ENCODE data around the gene CBR1. TPM values are rescaled to one million over a fixed set of nuclear protein-coding genes. Genes with fewer than 3 reads are reported as not detected.

CBR1 gene
- total RNA-seq, 8 experiments from 2014 or later = 7.9 to 58.6 (median 23.3) TPM

DNA sequence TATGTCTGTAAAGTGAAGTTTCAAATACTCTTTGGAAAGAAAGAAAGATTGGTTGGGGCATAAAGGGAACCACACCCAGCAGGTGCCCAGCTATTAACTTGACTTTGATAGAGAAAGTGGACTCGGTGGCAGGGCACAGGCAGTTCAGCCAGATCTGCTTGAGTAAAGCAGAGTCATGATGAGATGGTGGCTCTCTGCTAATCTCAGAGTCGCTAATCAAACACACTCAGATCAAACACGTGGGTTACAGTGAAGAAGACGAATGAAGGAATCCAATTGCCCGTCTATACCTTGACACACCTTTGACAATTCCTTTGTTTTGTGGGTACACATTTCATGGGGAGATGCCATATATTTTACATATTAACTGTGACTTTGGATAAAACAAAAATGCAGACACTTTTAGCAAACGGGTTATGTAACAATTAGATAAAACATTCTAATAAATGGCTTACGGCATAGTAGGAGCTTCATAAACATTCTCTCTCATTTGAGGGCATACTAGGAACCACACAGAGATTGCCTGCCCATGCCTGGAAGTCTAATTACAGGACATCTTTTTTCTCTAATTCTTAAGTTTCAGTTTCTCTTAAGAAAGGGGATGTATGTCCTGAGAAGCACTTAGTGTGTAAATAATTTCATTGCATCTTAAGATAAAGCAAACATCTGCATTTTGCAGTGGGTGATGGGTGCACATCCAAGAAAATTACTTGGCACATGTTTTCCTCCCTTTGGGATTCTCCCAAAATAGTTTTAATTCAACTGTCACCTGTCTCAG lies 7.2 kb downstream of the CBR1 start:
- no peak for ATAC-seq (replicated peaks in 6 of 8)
- no peak overlapping the region for H3K27ac ChIP-seq
- in situ Hi-C loops (cut with MboI; ENCODE audit: low pct_unique_long_range_greater_than_20kb in 2 of 9, low sequenced_read_pairs in 9 of 9, unreplicated experiment in 9 of 9) = no loop called here
- no peak overlapping the region for H3K4me3 ChIP-seq
- H3K4me1 ChIP-seq (replicated peaks in 1 of 2) = no peaks in the 10 kb centered on the region
- WGBS, 10 experiments = 78 to 93% (median 87%) methylated on average over 2 to 7 of the region's 7 CpGs

DNA sequence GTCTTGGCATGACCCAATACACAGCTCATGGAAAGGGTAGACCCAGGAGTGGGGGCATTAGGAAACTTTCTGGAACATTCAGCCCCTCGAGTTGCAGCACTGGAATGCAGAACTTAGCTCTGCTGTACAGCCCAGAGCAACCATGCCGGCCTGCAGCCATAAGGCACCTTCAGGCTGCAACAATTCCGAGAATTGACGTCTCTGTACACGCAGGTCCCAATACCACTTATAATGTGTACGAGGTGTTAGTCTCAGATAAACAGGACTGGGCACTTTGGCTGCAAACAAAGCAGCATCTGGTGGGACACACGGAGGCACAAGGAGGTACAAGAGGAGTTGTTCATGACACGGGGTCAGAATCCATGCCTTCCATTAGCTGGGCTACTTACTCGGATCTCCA lies 7.9 kb downstream of the CBR1 start:
- ATAC-seq (replicated peaks in 6 of 8) = no peak
- WGBS, 10 experiments = 48 to 100% (median 65%) methylated on average over 1 to 7 of the region's 9 CpGs; no CpG with 5 or more reads in 3 of the 10 experiments
- no peak overlapping the region for H3K4me3 ChIP-seq
- H3K4me1 ChIP-seq (replicated peaks in 1 of 2) = no peaks in the 10 kb centered on the region
- H3K27ac ChIP-seq = no peak overlapping the region
- in situ Hi-C loops (cut with MboI; ENCODE audit: low pct_unique_long_range_greater_than_20kb in 2 of 9, low sequenced_read_pairs in 9 of 9, unreplicated experiment in 9 of 9) = no loop called here

DNA sequence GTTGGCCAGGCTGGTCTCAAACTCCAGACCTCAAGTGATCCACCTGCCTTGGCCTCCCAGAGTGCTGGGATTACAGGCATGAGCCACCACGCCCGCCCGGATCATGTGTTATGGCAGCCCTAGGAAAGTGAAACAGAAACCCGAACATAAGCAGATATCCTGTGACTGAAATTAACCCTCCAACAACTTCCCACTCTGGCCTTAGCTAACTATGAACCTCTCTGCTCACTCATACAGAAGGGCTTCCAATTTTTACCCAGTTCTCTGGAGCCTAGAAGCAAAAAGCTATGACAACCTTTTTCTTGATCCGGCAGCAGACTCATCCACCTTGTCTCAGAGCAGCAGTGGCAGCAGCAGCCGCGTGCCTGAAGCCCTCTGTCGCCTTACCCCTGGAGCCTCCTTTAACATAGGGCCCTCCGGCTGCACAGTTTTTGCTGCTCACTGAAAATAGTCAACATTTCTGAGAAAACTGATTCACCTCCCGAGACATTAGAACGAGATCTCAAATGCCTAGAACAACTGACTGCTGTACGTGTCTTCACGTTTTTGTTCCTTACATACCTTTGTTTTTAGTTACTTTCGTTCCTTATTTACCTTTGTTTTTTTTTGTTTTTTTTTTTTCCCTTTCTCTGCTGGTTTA lies 9.3 kb downstream of the CBR1 start:
- Histone ChIP-seq H3K4me3 (no peak overlapping the region), H3K4me1 (replicated peaks in 1 of 2) (no peaks in the 10 kb centered on the region), H3K27ac (no peak overlapping the region)
- WGBS, 10 experiments = 66 to 95% (median 89%) methylated on average over 3 to 12 of the region's 14 CpGs
- ATAC-seq (replicated peaks in 6 of 8) = peak in 2 of 8 experiments; percentile 96 to 98
- in situ Hi-C loops (cut with MboI; ENCODE audit: low pct_unique_long_range_greater_than_20kb in 2 of 9, low sequenced_read_pairs in 9 of 9, unreplicated experiment in 9 of 9) = no loop called here

DNA sequence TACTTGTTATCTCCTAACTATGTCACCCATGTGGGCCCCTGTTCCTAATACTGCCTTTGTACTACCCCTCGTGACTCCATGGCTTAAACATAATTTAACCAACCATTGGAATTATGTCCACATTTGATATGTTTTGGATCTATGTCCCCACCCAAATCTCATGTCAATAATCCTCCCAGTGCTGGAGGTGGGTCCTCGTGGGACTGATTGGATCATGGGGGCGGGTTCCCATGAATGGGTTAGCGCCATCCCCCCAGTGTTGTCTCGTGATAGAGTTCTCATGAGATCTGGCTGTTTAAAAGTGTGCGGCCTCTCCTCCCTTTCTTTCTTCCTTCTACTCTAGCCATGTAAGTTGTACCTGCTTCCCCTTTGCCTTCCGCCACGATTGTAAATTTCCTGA lies 9.8 kb downstream of the CBR1 start:
- ATAC-seq (replicated peaks in 6 of 8) = no peak
- Histone ChIP-seq H3K27ac (no peak overlapping the region), H3K4me1 (replicated peaks in 1 of 2) (no peaks in the 10 kb centered on the region), H3K4me3 (no peak overlapping the region)
- WGBS, 10 experiments = 59 to 100% (median 86%) methylated on average over 1 to 8 of the region's 8 CpGs; no CpG with 5 or more reads in 3 of the 10 experiments
- in situ Hi-C loops (cut with MboI; ENCODE audit: low pct_unique_long_range_greater_than_20kb in 2 of 9, low sequenced_read_pairs in 9 of 9, unreplicated experiment in 9 of 9) = no loop called here

DNA sequence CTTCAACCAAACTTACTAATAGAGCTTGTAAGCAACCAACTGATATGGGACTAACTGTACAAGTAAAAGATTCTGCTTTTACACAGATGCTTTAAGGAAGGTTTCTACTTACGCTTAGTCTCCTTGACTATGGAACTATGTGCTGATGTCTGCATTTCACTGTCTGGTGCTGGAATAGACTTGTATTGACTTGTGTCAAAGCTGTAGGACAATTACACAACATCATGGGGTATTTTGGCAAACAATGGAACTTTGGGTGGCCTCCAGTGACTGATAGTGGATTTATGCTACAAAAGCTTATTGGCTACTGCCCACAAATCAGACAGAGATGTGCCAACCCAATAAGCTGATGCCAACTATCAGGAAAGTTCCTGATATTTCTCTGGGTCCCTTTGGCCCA lies 10.6 kb downstream of the CBR1 start:
- 80 to 100% (median 85%) methylated on average over 1 of the region's 1 CpG; no CpG with 5 or more reads in 4 of the 10 experiments for WGBS, 10 experiments
- no peak overlapping the region for H3K4me3 ChIP-seq
- no peak overlapping the region for H3K27ac ChIP-seq
- no peaks in the 10 kb centered on the region for H3K4me1 ChIP-seq (replicated peaks in 1 of 2)
- no peak for ATAC-seq (replicated peaks in 6 of 8)
- in situ Hi-C loops (cut with MboI; ENCODE audit: low pct_unique_long_range_greater_than_20kb in 2 of 9, low sequenced_read_pairs in 9 of 9, unreplicated experiment in 9 of 9) = no loop called here

DNA sequence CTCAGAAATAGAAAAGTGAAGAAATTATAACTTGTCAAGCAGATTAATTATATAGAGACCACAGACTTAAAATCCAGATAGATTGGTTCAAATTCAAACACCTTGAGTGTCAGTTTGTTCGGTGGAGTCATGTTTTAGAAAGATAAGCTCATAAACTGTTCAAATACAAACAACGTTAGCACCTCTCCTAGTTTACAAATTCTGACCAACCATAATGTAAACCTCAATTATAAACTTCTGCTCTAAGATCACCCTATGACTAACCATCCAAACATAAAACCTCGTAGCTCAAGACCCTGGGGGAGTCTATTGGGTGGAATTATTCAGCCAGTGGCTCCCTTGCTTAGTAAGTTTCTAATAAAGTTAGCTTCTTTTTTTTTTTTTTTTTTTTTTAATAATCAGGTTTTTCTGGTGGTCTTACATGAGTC lies 12.4 kb downstream of the CBR1 start:
- in situ Hi-C loops (cut with MboI; ENCODE audit: low pct_unique_long_range_greater_than_20kb in 2 of 9, low sequenced_read_pairs in 9 of 9, unreplicated experiment in 9 of 9) = no loop called here
- ATAC-seq (replicated peaks in 6 of 8) = no peak
- no peak overlapping the region for H3K27ac ChIP-seq
- WGBS, 10 experiments = 17 to 100% (median 76%) methylated on average over 1 to 3 of the region's 3 CpGs; no CpG with 5 or more reads in 2 of the 10 experiments
- no peak overlapping the region for H3K4me3 ChIP-seq
- H3K4me1 ChIP-seq (replicated peaks in 1 of 2) = no peaks in the 10 kb centered on the region

DNA sequence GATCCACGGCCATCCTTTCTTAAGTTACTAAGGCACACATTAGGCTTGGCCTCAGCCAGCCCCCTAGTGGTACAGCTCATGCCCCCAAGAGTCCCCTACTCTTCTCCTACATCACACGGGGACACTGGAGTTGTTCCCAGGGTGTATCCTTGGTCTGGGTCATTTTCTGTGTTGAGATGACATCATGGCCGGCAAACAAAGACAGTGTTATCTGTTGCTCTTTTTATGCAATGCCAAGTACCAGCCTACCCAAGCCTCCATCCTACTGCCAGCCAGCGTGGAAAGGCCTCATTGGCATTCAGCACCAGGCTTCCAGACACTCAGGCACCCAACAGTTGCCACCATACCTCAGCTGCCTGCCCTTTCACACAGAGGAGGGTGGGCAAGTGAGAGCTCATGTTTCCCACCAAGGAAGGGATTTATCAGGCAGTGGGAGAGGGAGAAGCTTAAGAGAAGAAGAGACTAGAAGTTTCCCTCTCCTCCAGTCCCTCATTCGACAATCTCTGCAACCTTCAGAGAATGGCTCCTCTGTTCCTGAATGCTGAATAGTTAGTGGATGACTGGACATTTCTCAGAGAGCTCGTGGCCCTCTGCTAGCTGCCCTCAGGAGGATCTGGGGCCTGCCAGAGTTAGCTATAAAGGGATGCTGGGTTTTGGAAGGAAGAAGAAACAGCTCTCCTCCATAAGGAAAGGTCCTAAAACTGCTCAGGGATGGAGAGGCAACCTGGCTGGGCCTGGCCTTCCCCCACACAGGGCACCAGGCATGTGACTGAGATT lies 17.7 kb downstream of the CBR1 start:
- Histone ChIP-seq H3K4me1 (replicated peaks in 1 of 2) (no peaks in the 10 kb centered on the region), H3K4me3 (no peak overlapping the region), H3K27ac (no peak overlapping the region)
- in situ Hi-C loops (cut with MboI; ENCODE audit: low pct_unique_long_range_greater_than_20kb in 2 of 9, low sequenced_read_pairs in 9 of 9, unreplicated experiment in 9 of 9) = no loop called here
- WGBS, 10 experiments = 37 to 100% (median 79%) methylated on average over 1 to 4 of the region's 6 CpGs; no CpG with 5 or more reads in 2 of the 10 experiments
- ATAC-seq (replicated peaks in 6 of 8) = peak in 5 of 8 experiments; percentile 22 to 89 (median 72)

DNA sequence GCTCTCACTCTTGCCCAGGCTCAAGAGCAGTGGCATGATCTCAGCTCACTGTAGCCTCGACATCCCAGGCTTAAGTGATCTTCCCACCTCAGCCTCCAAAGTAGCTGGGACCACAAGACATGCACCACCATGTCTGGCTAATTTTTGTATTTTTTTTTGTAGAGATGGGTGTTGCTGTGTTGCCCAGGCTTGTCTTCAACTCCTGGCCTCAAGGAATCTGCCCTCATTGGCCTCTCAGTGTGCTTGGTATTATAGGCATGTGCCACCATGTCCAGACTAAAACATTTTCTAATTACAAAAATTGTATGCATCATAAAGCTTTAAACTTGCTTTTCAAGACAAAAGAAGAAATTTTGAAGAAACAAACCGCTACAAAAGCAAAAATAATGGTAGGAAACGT lies 20.1 kb downstream of the CBR1 start:
- ATAC-seq (replicated peaks in 6 of 8) = no peak
- no peak overlapping the region for H3K4me3 ChIP-seq
- in situ Hi-C loops (cut with MboI; ENCODE audit: low pct_unique_long_range_greater_than_20kb in 2 of 9, low sequenced_read_pairs in 9 of 9, unreplicated experiment in 9 of 9) = no loop called here
- no peaks in the 10 kb centered on the region for H3K4me1 ChIP-seq (replicated peaks in 1 of 2)
- WGBS, 10 experiments = 62 to 92% (median 76%) methylated on average over 1 to 3 of the region's 3 CpGs
- no peak overlapping the region for H3K27ac ChIP-seq

DNA sequence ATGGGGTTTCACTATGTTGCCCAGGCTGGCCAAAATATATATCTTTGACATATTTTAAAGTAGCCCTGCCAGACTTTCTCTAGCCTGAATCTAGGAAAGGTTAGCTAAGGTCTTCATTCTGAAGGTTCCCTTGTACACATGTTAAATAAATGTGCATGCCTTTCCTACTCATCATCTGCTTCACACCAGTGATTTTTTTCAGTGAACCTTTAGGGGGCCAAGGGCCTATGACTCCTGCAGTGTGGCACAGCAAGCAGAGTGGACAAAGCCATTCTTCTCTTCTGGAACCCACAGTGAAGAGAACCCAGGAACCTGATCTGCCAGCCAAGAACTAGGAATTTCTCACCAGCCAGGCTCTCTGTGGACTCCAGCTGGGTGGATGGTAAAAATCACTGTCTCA lies 22.9 kb downstream of the CBR1 start:
- H3K4me3 ChIP-seq = no peak overlapping the region
- ATAC-seq (replicated peaks in 6 of 8) = no peak
- in situ Hi-C loops (cut with MboI; ENCODE audit: low pct_unique_long_range_greater_than_20kb in 2 of 9, low sequenced_read_pairs in 9 of 9, unreplicated experiment in 9 of 9) = no loop called here
- no peak overlapping the region for H3K27ac ChIP-seq
- no peaks in the 10 kb centered on the region for H3K4me1 ChIP-seq (replicated peaks in 1 of 2)

DNA sequence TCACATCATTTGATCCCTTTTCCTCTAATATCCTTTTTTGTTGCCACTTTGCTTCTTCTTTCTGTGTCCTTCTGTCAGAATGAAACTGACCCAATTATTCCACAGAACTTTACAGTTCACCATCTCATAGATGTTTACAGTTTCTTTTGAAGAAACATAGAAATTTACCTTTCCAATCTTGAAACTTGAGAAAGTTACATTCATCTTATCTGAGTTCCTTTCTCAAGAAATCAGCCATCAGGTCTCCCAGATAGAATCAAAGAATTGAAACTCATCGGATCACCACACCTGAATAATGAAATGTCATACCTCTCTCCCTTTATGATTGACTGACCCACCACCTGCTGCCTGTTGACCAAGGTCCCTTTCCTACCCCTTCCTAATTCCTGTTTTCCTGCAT lies 23.7 kb downstream of the CBR1 start:
- no peak for ATAC-seq (replicated peaks in 6 of 8)
- Histone ChIP-seq H3K4me1 (replicated peaks in 1 of 2) (no peaks in the 10 kb centered on the region), H3K27ac (no peak overlapping the region), H3K4me3 (no peak overlapping the region)
- in situ Hi-C loops (cut with MboI; ENCODE audit: low pct_unique_long_range_greater_than_20kb in 2 of 9, low sequenced_read_pairs in 9 of 9, unreplicated experiment in 9 of 9) = no loop called here
- WGBS, 10 experiments = 50 to 100% (median 64%) methylated on average over 1 of the region's 1 CpG; no CpG with 5 or more reads in 3 of the 10 experiments

DNA sequence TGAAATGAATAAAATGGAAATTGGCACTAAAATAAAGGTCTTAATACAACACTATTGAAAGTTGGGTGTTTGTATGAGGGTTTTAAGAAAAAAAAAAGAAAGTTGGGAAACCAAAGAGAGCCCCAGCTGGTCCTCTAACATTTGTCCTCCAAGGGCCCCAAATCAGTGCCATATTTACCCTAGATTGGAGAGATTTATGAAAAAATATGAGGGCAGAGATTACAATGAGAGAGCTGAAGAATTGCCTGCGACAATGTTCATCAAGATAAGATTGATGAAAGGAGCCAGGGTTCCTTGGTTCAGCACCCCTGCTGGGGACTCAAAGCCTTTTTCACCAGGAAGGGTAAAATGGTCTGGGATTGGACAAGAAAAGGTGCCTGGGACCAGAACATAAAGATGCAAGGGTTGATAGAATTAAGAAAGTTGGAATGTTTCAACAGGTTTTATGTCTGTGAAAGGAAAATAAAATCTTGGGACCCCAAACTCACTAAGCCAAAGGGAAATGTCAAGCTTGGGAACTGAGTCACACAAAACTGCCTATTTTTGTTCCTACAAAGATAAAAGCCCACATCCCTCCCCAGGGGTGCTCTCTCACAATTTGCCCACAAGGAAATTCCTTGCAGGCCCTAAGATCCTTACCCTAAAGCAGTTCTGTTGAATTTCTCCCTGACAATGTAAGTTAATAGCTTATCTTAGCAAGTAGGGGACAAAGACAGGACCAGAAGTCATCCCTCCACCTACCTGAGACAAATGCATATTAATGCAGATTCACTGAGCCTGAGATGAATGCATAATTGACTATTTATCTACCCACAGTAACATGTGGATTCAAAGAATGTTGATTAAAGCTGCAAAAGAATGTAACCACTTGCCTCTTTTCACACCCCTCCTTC lies 26.8 kb downstream of the CBR1 start:
- no peaks in the 10 kb centered on the region for H3K4me1 ChIP-seq (replicated peaks in 1 of 2)
- in situ Hi-C loops (cut with MboI; ENCODE audit: low pct_unique_long_range_greater_than_20kb in 2 of 9, low sequenced_read_pairs in 9 of 9, unreplicated experiment in 9 of 9) = no loop called here
- no peak overlapping the region for H3K27ac ChIP-seq

DNA sequence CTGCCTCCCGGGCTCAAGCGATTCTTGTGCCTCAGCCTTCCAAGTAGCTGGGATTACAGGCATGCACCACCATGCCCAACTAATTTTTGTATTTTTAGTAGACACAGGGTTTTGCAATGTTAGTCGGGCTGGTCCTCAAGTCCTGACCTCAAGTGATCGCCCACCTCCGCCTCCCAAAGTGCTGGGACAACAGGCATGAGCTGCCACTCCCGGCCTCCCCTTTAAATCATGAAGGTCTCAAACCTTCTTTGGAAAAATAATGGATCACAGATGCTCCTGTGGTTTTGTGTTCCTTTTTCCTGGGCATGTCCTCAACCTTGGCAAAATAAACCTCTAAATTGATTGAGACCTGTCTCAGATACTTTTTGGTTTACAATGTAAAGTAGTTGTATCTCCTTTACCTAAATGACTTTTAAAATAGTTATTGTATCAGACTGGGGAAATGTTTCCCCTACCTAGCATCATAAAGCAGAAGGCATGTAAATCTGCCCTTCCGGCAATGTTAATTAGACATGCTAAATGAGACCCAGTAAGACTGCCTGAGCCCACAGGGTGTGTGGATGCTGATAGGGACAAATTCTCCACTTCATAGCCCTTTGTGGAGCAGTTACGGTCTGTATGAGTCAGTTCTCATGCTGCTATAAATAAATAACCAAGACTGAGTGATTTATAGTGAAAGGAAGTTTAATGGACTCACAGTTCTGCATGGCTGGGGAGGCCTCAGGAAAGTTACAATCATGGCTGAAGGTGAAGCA lies 27.8 kb downstream of the CBR1 start:
- H3K4me3 ChIP-seq = no peak overlapping the region
- peak in 3 of 8 experiments; percentile 82 to 100 (median 100) for ATAC-seq (replicated peaks in 6 of 8)
- in situ Hi-C loops (cut with MboI; ENCODE audit: low pct_unique_long_range_greater_than_20kb in 2 of 9, low sequenced_read_pairs in 9 of 9, unreplicated experiment in 9 of 9) = no loop called here
- 43 to 86% (median 64%) methylated on average over 1 to 8 of the region's 8 CpGs; no CpG with 5 or more reads in 2 of the 10 experiments for WGBS, 10 experiments
- H3K27ac ChIP-seq = no peak overlapping the region
- no peaks in the 10 kb centered on the region for H3K4me1 ChIP-seq (replicated peaks in 1 of 2)

More for the DNA sequence above, 26.8 kb downstream of the CBR1 start:
- 0 to 73% (median 43%) methylated on average over 1 of the region's 1 CpG; no CpG with 5 or more reads in 1 of the 10 experiments for WGBS, 10 experiments
- ATAC-seq (replicated peaks in 6 of 8) = no peak
- H3K4me3 ChIP-seq = no peak overlapping the region

Data from motor neuron (in vitro differentiated cells).